ENCODE results near the gene KIAA1549. TPM values are rescaled to one million over a fixed set of nuclear protein-coding genes. Genes with fewer than 3 reads are reported as not detected.

Gene KIAA1549
- total RNA-seq, 1 donor from 2014 or later: 5.7 TPM

DNA sequence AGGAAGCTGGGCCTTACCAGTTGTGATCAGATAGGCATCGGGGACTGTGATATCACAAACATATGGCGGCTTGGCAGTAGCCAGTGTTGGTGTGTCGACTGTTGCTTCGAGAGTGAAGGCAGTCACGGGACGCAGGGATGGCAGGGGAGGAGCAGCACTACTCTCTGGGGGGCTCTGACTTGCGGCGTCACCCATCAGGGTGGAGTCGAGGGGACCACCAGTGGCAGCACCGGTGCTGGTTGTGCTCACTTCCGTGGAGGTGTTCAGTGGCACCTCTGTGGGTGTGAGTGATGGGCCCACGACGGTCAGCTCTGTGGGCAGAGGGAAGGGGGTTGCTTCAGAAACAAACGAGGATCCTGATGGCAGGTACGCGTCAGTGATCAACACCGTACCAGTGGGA lies 64.5 kb downstream of the KIAA1549 start:
- intact Hi-C loops (cut with DNase I): no loop called here

DNA sequence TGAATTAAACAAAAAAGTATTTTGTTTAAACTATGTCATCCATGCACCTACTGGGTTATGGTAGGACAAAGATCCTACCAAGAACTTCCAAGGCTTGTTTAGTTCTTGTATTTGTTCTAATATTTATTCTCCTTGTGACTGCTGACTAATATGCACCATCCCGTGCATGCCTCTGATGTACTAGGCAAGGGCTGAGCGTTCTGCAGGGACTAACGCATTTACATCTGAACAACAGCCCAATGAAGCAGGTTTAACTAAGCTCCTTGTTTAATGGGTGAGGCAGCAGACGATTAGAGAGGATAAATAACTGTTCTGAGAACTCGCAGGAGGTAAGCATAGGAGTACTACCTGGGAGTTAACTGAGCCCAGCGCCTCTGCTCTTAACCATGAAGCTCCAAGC lies 64.9 kb downstream of the KIAA1549 start:
- no peaks in the 10 kb centered on the region for H3K36me3 ChIP-seq
- ATAC-seq: no peak
- H3K4me1 ChIP-seq: no peaks in the 10 kb centered on the region
- intact Hi-C loops (cut with DNase I): no loop called here
- TF ChIP-seq, protein P1, sequence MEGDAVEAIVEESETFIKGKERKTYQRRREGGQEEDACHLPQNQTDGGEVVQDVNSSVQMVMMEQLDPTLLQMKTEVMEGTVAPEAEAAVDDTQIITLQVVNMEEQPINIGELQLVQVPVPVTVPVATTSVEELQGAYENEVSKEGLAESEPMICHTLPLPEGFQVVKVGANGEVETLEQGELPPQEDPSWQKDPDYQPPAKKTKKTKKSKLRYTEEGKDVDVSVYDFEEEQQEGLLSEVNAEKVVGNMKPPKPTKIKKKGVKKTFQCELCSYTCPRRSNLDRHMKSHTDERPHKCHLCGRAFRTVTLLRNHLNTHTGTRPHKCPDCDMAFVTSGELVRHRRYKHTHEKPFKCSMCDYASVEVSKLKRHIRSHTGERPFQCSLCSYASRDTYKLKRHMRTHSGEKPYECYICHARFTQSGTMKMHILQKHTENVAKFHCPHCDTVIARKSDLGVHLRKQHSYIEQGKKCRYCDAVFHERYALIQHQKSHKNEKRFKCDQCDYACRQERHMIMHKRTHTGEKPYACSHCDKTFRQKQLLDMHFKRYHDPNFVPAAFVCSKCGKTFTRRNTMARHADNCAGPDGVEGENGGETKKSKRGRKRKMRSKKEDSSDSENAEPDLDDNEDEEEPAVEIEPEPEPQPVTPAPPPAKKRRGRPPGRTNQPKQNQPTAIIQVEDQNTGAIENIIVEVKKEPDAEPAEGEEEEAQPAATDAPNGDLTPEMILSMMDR (IDR thresholded peaks at IDR 0.05): no peak
- no peak overlapping the region for H3K27ac ChIP-seq
- DNase-seq: no peak
- no peaks in the 10 kb centered on the region for H3K9me3 ChIP-seq
- no peaks in the 10 kb centered on the region for H3K27me3 ChIP-seq
- no peak overlapping the region for H3K4me3 ChIP-seq

More for the DNA sequence above, 64.5 kb downstream of the KIAA1549 start:
- ATAC-seq (no peak), DNase-seq (no peak)
- H3K9me3 ChIP-seq: no peaks in the 10 kb centered on the region
- H3K27ac ChIP-seq: no peak overlapping the region
- no peaks in the 10 kb centered on the region for H3K36me3 ChIP-seq
- H3K4me3 ChIP-seq: no peak overlapping the region
- H3K27me3 ChIP-seq: no peaks in the 10 kb centered on the region
- H3K4me1 ChIP-seq: no peaks in the 10 kb centered on the region
- TF ChIP-seq, protein P1 (IDR thresholded peaks at IDR 0.05): no peak

DNA sequence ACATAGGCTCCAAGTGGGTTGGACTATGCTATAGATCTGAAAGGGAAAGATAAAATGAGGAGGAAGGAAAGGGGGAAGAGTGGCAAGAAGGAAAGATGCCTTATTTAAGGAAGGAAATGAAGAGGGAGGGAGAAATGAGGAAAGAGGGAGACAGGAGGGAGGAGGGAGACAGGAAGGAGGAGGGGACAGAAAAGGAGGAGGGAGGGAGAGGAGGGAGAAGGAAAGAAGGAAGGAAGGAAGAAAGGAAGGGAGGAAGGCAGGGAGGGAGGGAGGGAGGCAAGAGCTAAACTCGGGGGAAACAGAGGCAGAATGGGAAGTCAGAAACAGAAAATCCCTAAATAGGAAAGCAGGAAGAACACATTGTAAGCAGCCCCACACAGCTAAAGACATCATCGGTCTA lies 67.4 kb downstream of the KIAA1549 start:
- no peak for DNase-seq
- intact Hi-C loops (cut with DNase I): no loop called here
- Histone ChIP-seq H3K9me3 (no peaks in the 10 kb centered on the region), H3K4me1 (no peaks in the 10 kb centered on the region), H3K36me3 (no peaks in the 10 kb centered on the region), H3K27ac (no peak overlapping the region), H3K4me3 (no peak overlapping the region), H3K27me3 (no peaks in the 10 kb centered on the region)
- ATAC-seq: no peak
- TF ChIP-seq, protein P1 (IDR thresholded peaks at IDR 0.05): no peak

DNA sequence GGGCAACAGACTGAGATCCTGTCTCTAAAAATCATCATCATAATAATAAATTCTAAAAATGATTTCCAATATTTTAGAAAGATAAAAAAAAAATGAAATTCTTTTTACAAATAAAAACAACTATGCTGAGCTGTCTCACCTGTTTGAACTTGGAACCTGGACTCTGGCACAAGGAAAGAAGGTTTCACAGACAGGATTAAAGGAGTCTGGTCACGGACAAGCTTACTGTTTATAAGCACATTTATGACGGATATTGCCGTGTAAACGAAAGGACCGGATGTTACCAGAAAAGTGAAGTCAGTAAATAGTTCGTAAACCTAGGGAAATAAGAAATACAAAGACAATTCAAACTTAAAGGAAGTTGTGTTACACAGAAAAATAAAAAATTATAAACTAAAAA lies 70.2 kb downstream of the KIAA1549 start:
- Histone ChIP-seq H3K4me1 (no peaks in the 10 kb centered on the region), H3K27ac (no peak overlapping the region), H3K27me3 (no peaks in the 10 kb centered on the region), H3K36me3 (no peaks in the 10 kb centered on the region), H3K4me3 (no peak overlapping the region), H3K9me3 (no peaks in the 10 kb centered on the region)
- ATAC-seq (no peak), DNase-seq (no peak)
- intact Hi-C loops (cut with DNase I): no loop called here
- TF ChIP-seq, protein P1 (IDR thresholded peaks at IDR 0.05): no peak

DNA sequence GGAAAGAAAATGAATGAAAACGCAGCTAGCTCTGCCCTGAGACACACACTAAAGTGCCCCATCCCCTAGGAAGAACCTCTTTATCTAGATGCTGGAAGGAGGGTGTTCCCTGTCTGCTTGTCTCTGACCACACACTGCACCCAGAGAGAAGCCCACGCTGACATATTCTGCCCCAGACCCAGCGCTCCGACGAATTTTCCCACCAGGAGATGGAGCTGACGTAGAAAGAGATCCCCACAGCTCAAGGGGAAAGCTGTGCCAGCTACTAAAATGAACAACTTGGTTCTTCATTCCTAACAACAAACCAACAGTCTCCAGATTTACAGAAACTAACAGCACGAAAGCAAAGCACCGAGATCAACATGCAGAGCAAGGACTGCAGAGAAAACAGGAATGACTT lies 73.3 kb downstream of the KIAA1549 start:
- intact Hi-C loops (cut with DNase I): no loop called here
- no peak for DNase-seq
- TF ChIP-seq, protein P1 (IDR thresholded peaks at IDR 0.05): no peak
- H3K9me3 ChIP-seq: no peaks in the 10 kb centered on the region
- no peaks in the 10 kb centered on the region for H3K4me1 ChIP-seq
- H3K4me3 ChIP-seq: no peak overlapping the region
- no peak for ATAC-seq
- no peaks in the 10 kb centered on the region for H3K27me3 ChIP-seq
- H3K27ac ChIP-seq: no peak overlapping the region
- no peaks in the 10 kb centered on the region for H3K36me3 ChIP-seq

DNA sequence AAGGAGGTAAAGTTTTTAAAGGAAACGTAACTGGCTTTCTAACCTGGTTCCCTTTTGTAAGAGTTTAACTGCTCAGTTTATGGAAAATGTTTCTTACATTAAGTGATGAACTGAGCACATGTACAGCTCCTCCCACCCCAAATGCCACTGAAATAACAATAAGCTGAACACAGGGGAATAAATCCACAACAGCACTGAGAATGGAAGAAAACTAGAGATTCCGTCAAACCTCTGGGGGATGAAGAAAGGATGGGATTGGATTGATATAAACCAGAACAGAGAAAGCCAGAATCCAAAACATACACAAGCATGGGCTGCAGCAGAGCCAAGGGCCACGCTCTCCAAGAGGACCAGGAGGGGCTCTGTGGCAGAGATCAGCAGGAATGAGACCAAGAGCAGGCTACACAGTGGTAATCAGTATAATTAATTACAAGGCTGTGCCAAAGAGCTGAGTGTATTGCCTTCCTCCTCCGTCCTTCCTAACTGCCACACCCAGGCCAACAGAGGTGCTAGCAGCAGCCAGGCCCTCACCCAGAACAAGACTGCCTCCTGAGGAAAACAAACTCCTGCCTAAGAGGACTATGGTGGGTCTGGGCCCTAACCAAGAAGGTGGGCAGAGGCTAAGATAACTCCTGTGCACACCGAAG lies 73.9 kb downstream of the KIAA1549 start:
- Histone ChIP-seq H3K4me1 (no peaks in the 10 kb centered on the region), H3K36me3 (no peaks in the 10 kb centered on the region), H3K27ac (no peak overlapping the region), H3K4me3 (no peak overlapping the region), H3K27me3 (no peaks in the 10 kb centered on the region), H3K9me3 (no peaks in the 10 kb centered on the region)
- DNase-seq: no peak
- peak; percentile 53 for ATAC-seq
- TF ChIP-seq, protein P1 (IDR thresholded peaks at IDR 0.05): no peak
- intact Hi-C loops (cut with DNase I): no loop called here

Data from upper lobe of right lung (tissue), 1 donor.